ENCODE results near the gene FOXN3.
A peak's percentile ranks its signal among the peaks of the same experiment; 100 is the strongest.

Gene FOXN3

GRCh38 chr14:89330236-89331002 lies 86.6 kb downstream of the FOXN3 start:
- TF ChIP-seq CTCF (IDR thresholded peaks at IDR 0.05) (no peak), ZFX (IDR thresholded peaks at IDR 0.05; ENCODE audit: borderline replicate concordance) (no peak)
- H3K27ac ChIP-seq = no peak overlapping the region

- TF ChIP-seq ZFX (IDR thresholded peaks at IDR 0.05; ENCODE audit: borderline replicate concordance) = no peak
- TF ChIP-seq CTCF (IDR thresholded peaks at IDR 0.05) = no peak
- no peak overlapping the region for H3K27ac ChIP-seq
These were observed 89.2 kb downstream of the FOXN3 start for GRCh38 chr14:89327771-89328212.

- H3K27ac ChIP-seq = peak overlapping the region; percentile 35; the same call in 1 of the 2 replicates
- TF ChIP-seq CTCF (IDR thresholded peaks at IDR 0.05) (no peak), ZFX (IDR thresholded peaks at IDR 0.05; ENCODE audit: borderline replicate concordance) (no peak)
These were observed 91.1 kb downstream of the FOXN3 start for GRCh38 chr14:89325959-89326358.

GRCh38 chr14:89325299-89325883 lies 91.6 kb downstream of the FOXN3 start:
- no peak overlapping the region for H3K27ac ChIP-seq
- TF ChIP-seq CTCF (IDR thresholded peaks at IDR 0.05) (no peak), ZFX (IDR thresholded peaks at IDR 0.05; ENCODE audit: borderline replicate concordance) (no peak)

- no peak for TF ChIP-seq ZFX (IDR thresholded peaks at IDR 0.05; ENCODE audit: borderline replicate concordance)
- no peak for TF ChIP-seq CTCF (IDR thresholded peaks at IDR 0.05)
- no peak overlapping the region for H3K27ac ChIP-seq
These were observed 92.3 kb downstream of the FOXN3 start for GRCh38 chr14:89324501-89325298.

- no peak for TF ChIP-seq CTCF (IDR thresholded peaks at IDR 0.05)
- TF ChIP-seq ZFX (IDR thresholded peaks at IDR 0.05; ENCODE audit: borderline replicate concordance) = no peak
- no peak overlapping the region for H3K27ac ChIP-seq
These were observed 96.5 kb downstream of the FOXN3 start for GRCh38 chr14:89320381-89321000.

Measured in 22Rv1 (cell line).